ENCODE results near the gene RNF207. TPM values are rescaled to one million over a fixed set of nuclear protein-coding genes. Genes with fewer than 3 reads are reported as not detected.

Gene RNF207
- total and polyA plus RNA-seq, 2 of the 8 experiments (the other 6 are each of a cell fraction or from before 2014, with no cell fraction given), result 3.9 to 5.4 TPM

DNA sequence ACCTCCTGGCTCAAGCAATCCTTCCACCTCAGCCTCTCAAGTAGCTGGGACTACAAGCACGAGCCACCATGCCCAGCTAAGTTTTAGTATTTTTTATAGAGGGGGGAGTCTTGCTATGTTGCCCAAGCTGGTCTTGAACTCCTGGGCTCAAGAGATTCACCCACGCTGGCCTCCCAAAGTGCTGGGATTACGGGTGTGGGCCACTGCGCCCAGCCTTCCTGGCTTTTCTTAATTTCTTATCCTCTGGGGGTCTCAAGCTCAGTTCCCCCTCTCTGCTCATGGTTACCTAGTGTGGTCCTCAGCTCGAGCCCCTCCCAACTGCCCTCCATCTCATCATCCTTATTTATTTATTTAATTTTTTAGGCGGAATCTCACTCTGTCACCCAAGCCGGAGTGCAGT, 3.7 kb upstream of the RNF207 start (continued):
- no peak for TF ChIP-seq ASH2L (IDR thresholded peaks at IDR 0.05; ENCODE audit: low read length)
- TF ChIP-seq POU5F1 (IDR thresholded peaks at IDR 0.05; ENCODE audit: low read depth, low read length), result no peak
- no peak for TF ChIP-seq HDAC6 (IDR thresholded peaks at IDR 0.05; ENCODE audit: low read depth, low read length)
- no peak for TF ChIP-seq SAP30 (IDR thresholded peaks at IDR 0.05; ENCODE audit: insufficient read depth, insufficient replicate concordance, low read length)
- no peak for TF ChIP-seq POLR2A (IDR thresholded peaks at IDR 0.05; ENCODE audit: control extremely low read depth in 1 of 2, low read depth in 2 of 2, low read length in 2 of 2)
- no peak for TF ChIP-seq CBX5 (IDR thresholded peaks at IDR 0.05; ENCODE audit: low read depth, low read length)
- TF ChIP-seq NRF1 (IDR thresholded peaks at IDR 0.05; ENCODE audit: low read depth, low read length), result no peak
